Heart left ventricle (tissue), 13 donors: ENCODE measurements around the gene GPR37.

ENCODE experiments used
- CTCF ChIP-seq, 12 donors: fragments of 200-600 bp; sonication (generic) in 4 of 12; IDR thresholded peaks; one replicate each; pipeline versions ENCODE4 v1.5.0 to v1.8.0; 2018 to 2022; ENCODE audit warnings: antibody characterized with exemption in 12 of 12, mild to moderate bottlenecking in 5 of 12
- POLR2A ChIP-seq, 2 donors: fragments of 450-650 bp; IDR thresholded peaks; one replicate each; pipeline ENCODE4 v1.6.1; 2017; ENCODE audit warnings: antibody characterized with exemption in 2 of 2, mild to moderate bottlenecking in 2 of 2, moderate library complexity in 2 of 2
- donor health status: ischemic (EF 13 %, LVEDD 7.1; RV severe dilation, severe dysfunction).
- donor health status: DM: no; HTN: yes; CAD: no.
- donor health status: DM: no; HTN: no; CAD: no.
- donor health status: ischemic (EF 25% LVEDD 6.9; RV normal size, moderate dysfunction).
- donor health status: ischemic (EF 25% LVEDD 5.7; RV mildly dilated, moderate dysfunction).
- donor health status: ischemic (EF 35%, LVEDD 5.7; RV mildly dilated, moderate dysfunction).
- donor health status: nonischemic (EF 11% LVEDD 7.7; RV severe dilation, severe dysfunction).
- donor health status: DM: yes; HTN: yes; CAD: no.
- donor health status: PGD.
- donor health status: ischemic (EF 29% LVEDD 5.4; RV normal size, mild dysfunction).
- donor health status: nonischemic (EF 23%, LVEDD 6.1; RV moderate dilation, normal function).

- TF ChIP-seq POLR2A (IDR thresholded peaks at IDR 0.05): no peak
- no peak for TF ChIP-seq CTCF (IDR thresholded peaks at IDR 0.05)
Measured at GRCh38 chr7:124754576-124755268, 10.9 kb downstream of the GPR37 start.
